PC-3 (cell line): Measurements from ENCODE around the gene SPDEF.

Experiments used
- CTCF ChIP-seq: fragments of 300-600 bp; sonication (generic); conservative IDR thresholded peaks from 2 replicates; pipeline ENCODE4 v1.5.1; 2017; ENCODE audit warnings: antibody characterized with exemption, low read depth, mild to moderate bottlenecking, low read length
- EZH2 ChIP-seq: fragments of 300-600 bp; sonication (generic); IDR thresholded peaks from one replicate; pipeline ENCODE4 v1.6.1; 2017; ENCODE audit warnings: antibody characterized with exemption, mild to moderate bottlenecking, low read length; ENCODE audit not compliant: unreplicated experiment
- EZH2phosphoT487 ChIP-seq: fragments of 300-600 bp; sonication (generic); IDR thresholded peaks from 2 replicates; pipeline ENCODE4 v1.6.1; 2018; ENCODE audit warnings: mild to moderate bottlenecking, antibody characterized with exemption, low read length, borderline replicate concordance

GRCh38 chr6:34556493-34556892 lies 364 bp upstream of the SPDEF start:
- TF ChIP-seq CTCF (no peak), EZH2 (no peak), EZH2phosphoT487 (no peak)
